Ammon's horn (tissue), 1 donor: ENCODE results near the gene VSTM2B.
"Not testable (repeated sequence)": the region's sequence is repeated elsewhere in the genome, so short reads cannot be mapped to it uniquely, and the experiment has no call there.

Experiments
- DNase-seq: peaks from one replicate; pipeline ENCODE4 v3.0.0-alpha.2; 2016; ENCODE audit warnings: low spot score

The VSTM2B gene

GRCh38 chr19:29531458-29532025 lies 5.7 kb downstream of the VSTM2B start:
- DNase-seq, result no peak

GRCh38 chr19:29532097-29532496 lies 6.3 kb downstream of the VSTM2B start:
- DNase-seq, result no peak

- no peak for DNase-seq
Measured at GRCh38 chr19:29532956-29533355, 7.2 kb downstream of the VSTM2B start.

GRCh38 chr19:29533578-29534544 lies 8.1 kb downstream of the VSTM2B start:
- DNase-seq, result no peak

DNA sequence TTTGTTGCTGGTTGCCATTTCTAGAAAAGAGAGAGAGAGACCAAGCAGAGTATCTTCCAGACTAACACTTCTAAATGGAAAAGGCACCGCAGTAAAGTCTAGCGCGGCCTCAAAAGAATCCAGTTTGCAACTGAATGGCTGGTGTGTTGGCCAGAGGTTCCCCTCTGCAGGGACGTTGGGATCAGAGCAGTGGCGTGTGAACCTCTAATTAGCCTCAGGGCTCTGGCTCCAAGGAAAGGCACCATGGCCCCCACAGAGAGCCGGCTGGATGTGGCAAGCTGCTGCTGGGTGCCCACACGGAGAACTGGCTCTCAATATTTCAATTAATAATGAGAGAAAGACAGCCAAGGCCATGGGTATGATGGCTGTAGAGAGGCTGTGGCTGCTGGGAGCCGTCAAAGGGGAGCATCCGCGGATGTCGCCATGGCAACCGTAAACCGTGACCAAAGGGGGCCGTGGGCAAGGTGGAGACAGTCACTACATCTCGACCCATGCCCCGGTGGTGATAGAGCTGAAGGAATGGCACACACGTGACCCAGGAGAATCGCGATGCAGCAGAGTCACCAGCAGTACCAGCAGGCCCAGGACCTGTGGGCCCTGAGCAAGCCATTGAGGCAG lies 9.5 kb downstream of the VSTM2B start:
- no peak for DNase-seq

GRCh38 chr19:29535984-29536508 lies 10.3 kb downstream of the VSTM2B start:
- no peak for DNase-seq

GRCh38 chr19:29537181-29537580 lies 11.4 kb downstream of the VSTM2B start:
- no peak for DNase-seq

DNA sequence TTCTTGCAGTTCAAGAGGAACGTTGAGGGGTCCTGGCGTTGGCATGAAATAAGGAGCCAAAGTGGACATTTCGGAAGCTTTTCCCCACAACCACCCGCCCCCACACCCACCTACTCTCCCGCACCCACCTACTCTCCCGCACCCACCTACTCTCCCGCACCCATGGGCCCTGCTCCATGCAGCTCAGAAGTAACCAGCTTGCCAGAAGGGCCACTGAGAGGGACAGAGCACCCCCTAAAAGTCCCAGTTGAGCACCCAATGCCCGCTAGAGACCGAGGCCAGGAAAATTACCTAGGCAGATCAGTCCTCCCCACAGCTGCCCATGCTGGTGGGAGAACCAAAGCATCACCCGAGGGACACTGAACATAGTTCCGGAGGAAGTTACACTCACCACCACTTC lies 11.8 kb downstream of the VSTM2B start:
- DNase-seq, result no peak

DNA sequence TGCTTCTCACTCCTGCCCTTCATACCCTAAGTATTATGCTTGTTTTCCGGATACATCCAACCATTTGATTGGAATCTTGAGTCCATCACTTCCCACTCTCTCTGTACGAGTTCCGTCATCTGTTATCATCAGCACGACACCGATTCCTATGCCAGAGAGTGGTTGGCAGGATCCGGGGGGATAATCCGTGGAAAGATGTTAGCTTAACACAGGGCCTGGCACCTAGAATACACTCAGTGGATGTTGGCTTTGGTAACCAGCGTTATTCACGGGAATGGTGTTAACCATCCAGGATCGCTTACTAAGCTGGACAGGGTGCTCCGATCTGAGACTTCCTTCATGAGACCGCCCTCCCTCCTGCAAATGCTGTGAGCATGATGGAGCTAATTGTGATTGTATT lies 12.4 kb downstream of the VSTM2B start:
- DNase-seq, result no peak

- no peak for DNase-seq
Measured at GRCh38 chr19:29538651-29539050, 12.9 kb downstream of the VSTM2B start.

DNA sequence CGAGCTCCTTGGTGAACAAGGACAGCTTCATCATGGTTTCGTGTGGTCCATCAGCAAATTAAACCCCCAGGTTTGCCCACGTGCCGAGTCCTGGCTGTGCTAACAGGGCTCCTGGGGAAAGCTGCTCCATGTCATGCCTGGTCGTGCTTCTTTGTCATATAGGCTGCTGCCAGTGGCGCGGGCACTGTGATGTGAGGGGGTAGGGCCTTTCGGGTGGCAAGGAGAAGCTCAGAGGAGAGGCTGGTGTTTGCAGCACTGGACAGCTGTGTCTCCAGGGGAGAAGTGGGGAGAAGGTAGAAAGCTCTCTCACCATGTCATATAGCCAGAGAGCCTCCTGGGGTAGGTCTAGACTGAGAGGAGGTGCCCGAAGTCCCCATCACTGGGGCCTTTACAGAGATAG lies 13.3 kb downstream of the VSTM2B start:
- DNase-seq, result no peak

GRCh38 chr19:29539670-29540069 lies 13.9 kb downstream of the VSTM2B start:
- no peak for DNase-seq

- DNase-seq, result no peak
Measured at GRCh38 chr19:29540114-29540513, 14.3 kb downstream of the VSTM2B start.

GRCh38 chr19:29541473-29542253 lies 15.9 kb downstream of the VSTM2B start:
- no peak for DNase-seq

DNA sequence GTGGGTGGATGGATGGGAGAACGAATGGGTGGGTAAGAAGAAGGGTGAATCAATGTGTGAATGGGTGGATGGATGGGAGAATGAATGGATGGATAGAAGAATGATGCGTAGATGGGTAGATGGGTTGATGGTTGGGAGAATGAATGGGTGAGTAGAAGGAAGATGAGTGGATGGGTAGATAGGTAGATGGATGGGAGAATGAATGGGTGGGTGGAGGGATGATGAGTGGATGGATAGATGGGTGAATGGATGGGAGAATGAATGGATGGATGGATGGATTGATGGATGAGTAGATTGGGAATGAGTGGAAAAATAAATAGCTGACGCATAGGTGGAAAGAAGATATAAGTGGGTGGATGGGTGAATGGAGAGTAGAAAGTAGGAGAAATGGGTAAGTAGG lies 16.5 kb downstream of the VSTM2B start:
- no peak for DNase-seq

DNA sequence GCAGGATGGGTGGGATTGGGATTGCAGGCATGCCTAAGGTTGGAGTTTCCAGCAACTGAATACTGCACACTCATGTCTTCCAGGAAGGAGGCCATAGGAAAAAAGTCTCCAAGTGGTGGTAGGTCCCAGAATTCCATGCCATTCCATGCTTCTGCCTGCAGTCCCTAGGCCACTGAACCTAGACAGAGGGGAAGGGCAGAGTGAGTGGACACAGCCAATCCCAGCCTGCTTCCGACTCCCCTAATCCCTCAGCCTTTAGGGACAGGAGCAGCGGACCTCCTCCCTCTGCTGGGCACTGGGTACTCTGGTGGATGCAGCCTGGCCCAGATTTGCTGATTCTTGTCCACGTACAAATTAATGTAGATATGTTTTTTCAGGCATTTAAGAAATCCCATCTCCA lies 17.0 kb downstream of the VSTM2B start:
- DNase-seq, result no peak

GRCh38 chr19:29543381-29543780 lies 17.6 kb downstream of the VSTM2B start:
- DNase-seq, result no peak

- no peak for DNase-seq
Measured at GRCh38 chr19:29544656-29545360, 19.0 kb downstream of the VSTM2B start.

DNA sequence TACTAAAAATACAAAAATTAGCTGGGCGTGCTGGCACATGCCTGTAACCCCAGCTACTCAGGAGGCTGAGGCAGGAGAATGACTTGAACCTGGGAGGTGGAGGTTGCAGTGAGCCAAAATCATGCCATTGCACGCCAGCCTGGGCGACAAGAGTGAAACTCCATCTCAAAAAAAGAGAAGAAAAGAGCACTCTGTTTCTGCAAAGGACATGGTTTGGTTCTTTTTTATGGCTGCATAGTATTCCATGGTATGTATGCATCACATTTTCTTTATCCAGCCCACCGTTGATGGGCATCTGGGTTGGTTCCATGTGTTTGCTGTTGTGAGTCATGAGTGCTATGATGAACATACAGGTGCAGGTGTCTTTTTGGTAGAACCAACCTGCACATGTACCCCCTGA lies 19.7 kb downstream of the VSTM2B start:
- DNase-seq, result not testable (repeated sequence)

GRCh38 chr19:29545866-29546582 lies 20.2 kb downstream of the VSTM2B start:
- no peak for DNase-seq
